ENCODE measurements around the gene RFLNA.

DNA sequence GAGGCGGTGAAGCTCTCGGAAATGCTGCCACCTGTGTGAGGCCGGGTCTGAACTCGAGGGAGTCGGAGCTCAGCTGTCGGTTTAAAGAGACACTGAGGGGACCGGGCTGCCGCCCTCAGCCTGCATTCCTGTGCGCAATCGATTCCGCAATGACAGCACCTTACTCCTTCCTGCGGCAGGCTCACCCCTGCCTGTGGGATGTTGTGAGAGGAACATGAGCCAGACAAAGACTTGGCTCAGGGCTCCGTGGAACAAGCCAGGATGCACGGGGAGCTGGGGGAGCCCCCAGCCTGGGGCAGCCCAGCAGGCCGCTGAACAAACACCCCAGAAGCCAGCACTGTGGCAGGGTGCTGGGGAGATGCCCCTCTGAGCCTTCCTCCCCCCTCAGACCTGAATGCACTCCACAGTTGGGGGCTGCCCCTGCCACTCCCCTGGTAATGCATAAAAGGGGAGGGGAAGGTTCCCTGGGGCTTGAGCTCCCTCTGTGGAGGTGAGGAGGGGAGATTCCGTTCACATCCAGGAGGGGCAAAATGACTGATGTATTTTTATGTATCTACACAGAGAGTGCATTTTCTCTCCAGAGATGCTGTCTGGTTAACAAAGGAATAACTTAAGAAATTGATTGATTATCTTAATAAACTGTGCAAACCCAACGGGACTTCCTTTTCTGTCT lies 20.6 kb downstream of the RFLNA start:
- TF ChIP-seq, protein P1, sequence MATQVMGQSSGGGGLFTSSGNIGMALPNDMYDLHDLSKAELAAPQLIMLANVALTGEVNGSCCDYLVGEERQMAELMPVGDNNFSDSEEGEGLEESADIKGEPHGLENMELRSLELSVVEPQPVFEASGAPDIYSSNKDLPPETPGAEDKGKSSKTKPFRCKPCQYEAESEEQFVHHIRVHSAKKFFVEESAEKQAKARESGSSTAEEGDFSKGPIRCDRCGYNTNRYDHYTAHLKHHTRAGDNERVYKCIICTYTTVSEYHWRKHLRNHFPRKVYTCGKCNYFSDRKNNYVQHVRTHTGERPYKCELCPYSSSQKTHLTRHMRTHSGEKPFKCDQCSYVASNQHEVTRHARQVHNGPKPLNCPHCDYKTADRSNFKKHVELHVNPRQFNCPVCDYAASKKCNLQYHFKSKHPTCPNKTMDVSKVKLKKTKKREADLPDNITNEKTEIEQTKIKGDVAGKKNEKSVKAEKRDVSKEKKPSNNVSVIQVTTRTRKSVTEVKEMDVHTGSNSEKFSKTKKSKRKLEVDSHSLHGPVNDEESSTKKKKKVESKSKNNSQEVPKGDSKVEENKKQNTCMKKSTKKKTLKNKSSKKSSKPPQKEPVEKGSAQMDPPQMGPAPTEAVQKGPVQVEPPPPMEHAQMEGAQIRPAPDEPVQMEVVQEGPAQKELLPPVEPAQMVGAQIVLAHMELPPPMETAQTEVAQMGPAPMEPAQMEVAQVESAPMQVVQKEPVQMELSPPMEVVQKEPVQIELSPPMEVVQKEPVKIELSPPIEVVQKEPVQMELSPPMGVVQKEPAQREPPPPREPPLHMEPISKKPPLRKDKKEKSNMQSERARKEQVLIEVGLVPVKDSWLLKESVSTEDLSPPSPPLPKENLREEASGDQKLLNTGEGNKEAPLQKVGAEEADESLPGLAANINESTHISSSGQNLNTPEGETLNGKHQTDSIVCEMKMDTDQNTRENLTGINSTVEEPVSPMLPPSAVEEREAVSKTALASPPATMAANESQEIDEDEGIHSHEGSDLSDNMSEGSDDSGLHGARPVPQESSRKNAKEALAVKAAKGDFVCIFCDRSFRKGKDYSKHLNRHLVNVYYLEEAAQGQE (IDR thresholded peaks at IDR 0.05; ENCODE audit: insufficient read depth in 1 of 2, low read depth in 2 of 2, low read length in 2 of 2): no peak
- TF ChIP-seq POLR2AphosphoS5 (IDR thresholded peaks at IDR 0.05; ENCODE audit: low read depth, low read length): no peak

Measured in PFSK-1 (cell line).